GM23338 (cell line): ENCODE measurements around the gene ITGB6.

Source experiments
- EZH2phosphoT487 ChIP-seq: fragments of 200-600 bp; sonication (generic); IDR thresholded peaks from one replicate; pipeline ENCODE4 v1.8.1; 2018; ENCODE audit warnings: antibody characterized with exemption; ENCODE audit not compliant: unreplicated experiment
- TF ChIP-seq, protein P1 (sequence below), 2 experiments: fragments of 200-600 bp in 1 of 2; sonication (generic) in 1 of 2; conservative IDR thresholded peaks; 2 replicates each; pipeline versions ENCODE4 v1.5.1 to v1.6.1; 2016 to 2017; ENCODE audit warnings: antibody characterized with exemption in 2 of 2, low read depth in 2 of 2, mild to moderate bottlenecking in 2 of 2, moderate library complexity in 1 of 2

DNA sequence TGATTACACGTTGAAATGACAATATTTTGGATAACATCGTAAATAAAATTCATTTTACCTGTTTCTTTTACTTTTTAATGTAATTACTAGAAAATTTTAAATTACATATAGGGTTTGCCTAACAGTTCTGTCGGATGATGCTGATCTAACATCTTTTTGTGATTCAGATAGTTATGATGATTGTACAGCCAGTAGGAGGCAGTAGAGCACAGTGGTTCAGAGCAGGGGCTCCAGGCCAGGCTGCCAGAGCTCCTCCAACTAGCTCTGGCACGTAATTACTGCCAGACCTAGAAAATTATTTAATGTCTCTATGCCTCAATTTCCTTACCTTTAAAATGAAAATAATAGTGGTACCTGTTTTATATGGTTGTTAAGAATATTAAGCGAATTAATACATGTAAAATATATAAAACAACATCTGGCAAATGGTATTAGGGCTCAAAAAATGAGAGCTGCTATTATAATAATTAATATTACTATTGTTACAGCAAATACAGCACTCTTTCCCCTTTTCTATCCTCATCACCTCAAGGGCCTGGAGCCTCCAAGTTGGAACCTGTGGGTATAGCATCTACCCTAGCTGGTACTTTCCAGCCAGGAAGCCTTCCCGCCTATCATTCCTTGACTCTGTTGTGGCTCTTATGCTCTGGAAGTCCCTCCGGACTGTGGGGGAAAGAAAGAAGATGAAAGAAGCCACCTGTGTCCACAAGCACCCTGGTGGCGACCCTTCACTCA is 90.0 kb downstream of the ITGB6 start:
- TF ChIP-seq, protein P1, sequence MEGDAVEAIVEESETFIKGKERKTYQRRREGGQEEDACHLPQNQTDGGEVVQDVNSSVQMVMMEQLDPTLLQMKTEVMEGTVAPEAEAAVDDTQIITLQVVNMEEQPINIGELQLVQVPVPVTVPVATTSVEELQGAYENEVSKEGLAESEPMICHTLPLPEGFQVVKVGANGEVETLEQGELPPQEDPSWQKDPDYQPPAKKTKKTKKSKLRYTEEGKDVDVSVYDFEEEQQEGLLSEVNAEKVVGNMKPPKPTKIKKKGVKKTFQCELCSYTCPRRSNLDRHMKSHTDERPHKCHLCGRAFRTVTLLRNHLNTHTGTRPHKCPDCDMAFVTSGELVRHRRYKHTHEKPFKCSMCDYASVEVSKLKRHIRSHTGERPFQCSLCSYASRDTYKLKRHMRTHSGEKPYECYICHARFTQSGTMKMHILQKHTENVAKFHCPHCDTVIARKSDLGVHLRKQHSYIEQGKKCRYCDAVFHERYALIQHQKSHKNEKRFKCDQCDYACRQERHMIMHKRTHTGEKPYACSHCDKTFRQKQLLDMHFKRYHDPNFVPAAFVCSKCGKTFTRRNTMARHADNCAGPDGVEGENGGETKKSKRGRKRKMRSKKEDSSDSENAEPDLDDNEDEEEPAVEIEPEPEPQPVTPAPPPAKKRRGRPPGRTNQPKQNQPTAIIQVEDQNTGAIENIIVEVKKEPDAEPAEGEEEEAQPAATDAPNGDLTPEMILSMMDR (conservative IDR thresholded peaks at IDR 0.05; ENCODE audit: low read depth in 2 of 2), result peak; percentile 84 to 93
- no peak for TF ChIP-seq EZH2phosphoT487
